GM12801 (cell line): ENCODE measurements around the gene CLCNKB.

ENCODE experiments used
- TF ChIP-seq, protein P1 (sequence below): IDR thresholded peaks from one replicate; pipeline ENCODE4 v1.5.1; 2011; ENCODE audit warnings: control low read depth; ENCODE audit not compliant: insufficient read length; ENCODE audit errors: extremely low read depth

The CLCNKB gene

DNA sequence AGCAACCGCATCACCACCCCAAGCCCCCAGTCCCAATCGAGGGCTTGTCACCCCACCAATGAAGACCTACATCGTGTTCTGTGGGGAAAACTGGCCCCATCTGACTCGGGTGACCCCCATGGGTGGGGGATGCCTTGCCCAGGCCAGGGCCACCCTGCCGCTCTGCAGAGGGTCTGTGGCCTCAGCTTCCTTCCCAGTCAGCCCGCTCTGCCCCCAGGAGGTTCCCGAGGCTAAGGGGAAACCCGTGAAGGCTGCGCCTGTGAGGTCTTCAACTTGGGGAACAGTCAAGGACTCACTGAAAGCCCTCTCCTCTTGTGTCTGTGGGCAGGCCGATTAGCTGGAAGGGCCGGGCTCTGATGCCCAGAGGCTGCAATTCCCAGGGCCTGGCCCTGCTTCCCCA, 37.6 kb upstream of the CLCNKB start:
- TF ChIP-seq, protein P1, sequence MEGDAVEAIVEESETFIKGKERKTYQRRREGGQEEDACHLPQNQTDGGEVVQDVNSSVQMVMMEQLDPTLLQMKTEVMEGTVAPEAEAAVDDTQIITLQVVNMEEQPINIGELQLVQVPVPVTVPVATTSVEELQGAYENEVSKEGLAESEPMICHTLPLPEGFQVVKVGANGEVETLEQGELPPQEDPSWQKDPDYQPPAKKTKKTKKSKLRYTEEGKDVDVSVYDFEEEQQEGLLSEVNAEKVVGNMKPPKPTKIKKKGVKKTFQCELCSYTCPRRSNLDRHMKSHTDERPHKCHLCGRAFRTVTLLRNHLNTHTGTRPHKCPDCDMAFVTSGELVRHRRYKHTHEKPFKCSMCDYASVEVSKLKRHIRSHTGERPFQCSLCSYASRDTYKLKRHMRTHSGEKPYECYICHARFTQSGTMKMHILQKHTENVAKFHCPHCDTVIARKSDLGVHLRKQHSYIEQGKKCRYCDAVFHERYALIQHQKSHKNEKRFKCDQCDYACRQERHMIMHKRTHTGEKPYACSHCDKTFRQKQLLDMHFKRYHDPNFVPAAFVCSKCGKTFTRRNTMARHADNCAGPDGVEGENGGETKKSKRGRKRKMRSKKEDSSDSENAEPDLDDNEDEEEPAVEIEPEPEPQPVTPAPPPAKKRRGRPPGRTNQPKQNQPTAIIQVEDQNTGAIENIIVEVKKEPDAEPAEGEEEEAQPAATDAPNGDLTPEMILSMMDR = no peak

DNA sequence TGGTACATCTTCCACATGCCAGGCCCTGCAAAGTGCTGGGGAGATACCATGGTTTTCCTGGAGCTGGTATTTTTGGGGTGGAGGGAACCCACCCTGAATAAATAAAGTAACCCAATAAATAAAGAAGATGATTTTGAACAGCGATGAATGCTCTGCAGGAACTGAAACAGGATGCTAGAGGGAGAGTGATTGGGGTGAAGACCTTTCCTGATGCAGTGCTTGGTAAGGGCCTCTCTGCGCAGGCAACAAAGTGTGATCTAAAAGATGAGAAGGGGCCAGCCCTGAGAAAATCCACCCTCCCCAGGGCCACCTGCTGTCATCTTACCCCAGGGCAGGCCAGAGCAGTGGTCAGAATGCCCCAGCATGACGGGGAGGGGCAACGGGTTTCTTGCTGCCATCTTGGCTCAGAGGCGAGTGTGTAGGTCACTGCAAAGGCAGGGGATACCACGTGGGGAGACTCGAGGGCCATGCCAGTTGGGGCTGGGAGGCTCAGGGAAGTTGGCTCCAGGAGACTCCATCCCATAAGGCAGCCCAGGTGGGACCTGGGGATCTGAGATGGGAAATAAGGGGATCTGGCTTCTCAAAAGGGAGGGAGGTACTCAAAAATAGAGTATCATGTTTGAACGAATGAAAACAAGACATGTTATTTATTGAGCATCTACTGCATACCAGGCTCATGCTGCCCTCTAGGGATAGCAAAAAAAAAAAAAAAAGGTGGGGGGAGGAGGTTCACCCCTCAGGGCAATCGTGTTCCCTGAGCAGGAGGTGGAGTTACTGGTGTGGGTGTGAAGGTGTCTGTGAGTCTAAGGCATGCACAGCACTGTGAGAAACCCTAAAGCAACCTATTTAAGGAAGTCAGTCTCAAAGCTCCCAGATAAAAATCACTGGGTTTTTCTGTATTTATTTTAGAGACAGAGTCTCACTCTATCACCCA, 36.8 kb upstream of the CLCNKB start:
- TF ChIP-seq, protein P1 = no peak

DNA sequence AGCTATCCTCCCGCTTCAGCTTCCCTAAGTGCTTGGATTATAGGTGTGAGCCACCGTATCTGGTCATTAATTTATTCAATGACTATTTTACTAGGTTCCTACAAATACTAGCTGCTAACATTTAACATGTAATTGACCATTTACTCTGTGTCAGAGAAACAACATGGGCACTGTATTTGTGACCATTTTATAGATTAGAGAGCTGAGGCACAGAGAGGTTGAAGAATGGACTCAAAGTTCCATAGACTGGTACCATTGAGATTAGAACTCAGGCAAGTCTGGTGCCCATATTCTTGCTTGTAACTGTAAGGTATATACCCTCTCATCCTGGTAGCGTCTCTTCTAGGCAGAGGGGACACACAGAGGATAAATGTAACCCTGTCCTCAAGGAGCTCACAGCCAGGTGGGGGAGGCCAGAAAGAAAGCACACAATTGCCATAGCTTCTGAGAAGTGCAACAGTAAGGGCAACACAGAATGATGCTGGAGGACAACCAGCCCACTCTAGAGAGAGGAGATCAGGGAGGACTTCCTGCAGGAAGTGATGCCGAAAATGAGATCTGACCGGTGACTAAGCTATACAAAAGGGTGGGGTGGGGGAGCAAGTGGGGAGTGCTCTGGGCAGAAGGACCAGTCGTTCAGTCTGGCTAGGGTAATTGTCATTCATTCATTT, 35.8 kb upstream of the CLCNKB start:
- TF ChIP-seq, protein P1 = no peak

DNA sequence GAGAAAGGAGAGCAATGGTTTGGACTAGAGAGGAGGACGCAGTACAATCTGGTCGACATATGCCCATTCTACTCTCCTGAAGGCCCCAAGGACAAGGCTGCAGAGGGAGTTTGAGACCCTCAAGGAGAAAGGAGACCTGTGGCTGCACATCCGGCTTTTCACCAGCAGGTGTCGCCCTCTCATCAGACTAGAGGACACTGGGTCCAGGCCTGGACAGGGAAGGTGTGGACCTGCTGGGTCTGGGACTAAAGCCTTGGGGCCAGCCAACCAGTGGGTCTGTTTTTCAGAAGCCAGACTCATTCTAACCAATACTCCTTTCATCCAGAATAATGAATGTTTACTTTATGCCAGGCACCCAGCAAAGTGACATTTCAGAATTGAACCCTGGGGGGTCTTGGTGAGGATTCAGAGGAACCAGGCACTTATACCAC, 34.5 kb upstream of the CLCNKB start:
- TF ChIP-seq, protein P1 = peak; percentile 34

DNA sequence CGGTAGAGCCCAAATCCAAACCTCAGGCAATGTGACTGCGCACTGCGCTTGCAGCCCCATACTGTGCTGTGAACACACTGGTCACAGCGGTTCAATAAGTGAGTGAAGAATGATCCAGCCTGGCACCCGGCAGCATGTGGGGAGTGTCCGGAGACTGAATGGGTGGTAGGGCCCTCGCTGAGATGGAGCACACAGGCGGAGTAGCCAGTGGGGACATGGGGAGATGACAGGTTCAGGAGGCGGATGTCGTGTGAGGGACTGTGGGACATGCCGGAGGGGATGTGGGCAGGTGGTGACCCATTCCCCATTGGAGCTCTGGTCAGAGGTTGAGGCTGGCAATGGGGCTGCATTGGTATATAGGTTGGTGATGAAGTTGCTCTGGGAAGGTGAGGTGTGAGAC, 33.9 kb upstream of the CLCNKB start:
- TF ChIP-seq, protein P1 = no peak

DNA sequence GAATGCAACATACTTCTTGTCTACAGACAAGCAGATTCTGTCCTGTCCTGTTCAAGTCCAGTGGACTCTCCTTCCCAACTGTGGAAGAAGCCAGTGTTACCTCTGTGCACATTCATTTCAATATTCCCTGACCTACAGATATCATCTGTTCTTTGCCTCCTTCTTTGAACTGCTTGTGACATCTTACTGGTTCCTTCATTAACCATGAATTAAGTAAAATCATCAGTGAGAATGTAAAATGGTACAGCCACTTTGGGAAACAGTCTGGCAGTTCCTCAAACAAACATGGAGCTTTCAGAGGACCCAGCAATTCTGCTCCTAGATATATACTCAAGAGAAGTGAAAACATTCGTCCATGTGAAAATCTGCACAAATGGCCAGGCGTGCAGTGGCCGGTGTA, 32.7 kb upstream of the CLCNKB start:
- TF ChIP-seq, protein P1 = no peak

DNA sequence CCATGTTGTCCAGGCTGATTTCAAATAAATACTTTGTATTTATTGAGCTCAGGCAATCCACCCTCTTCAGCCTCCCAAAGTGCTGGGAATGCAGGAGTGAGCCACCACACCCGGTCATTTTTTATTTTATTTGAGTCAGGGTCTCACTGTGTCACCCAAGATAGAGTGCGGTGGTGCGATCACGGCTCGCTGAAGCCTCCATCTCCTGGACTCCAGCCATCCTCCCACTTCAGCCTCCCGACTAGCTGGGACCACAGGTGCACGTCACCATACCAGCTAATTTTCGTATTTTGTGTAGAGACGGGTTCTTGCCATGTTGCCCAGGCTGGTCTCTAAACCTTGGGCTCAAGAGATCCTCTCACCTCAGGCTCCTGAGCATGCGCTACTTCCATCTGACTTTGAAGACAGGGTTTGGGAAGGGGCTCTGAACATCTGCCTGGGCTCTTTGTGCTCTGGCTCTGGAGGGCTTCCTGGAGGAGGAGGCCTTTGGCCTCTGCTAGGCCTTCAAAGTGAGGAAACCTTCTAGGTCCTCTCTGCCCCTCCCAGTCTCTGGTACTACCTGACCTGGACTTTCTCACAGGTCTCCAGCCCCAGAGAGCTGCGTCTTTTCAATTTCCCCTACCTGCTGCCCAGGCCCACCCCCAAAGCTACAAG, 31.5 kb upstream of the CLCNKB start:
- TF ChIP-seq, protein P1 = no peak
